GM23338 (cell line): ENCODE data around the gene HADH. TPM values are rescaled to one million over a fixed set of nuclear protein-coding genes. Genes with fewer than 3 reads are reported as not detected.
A peak's percentile ranks its signal among the peaks of the same experiment; 100 is the strongest.

Source experiments
- ATAC-seq: fragments of 200-7000 bp; cut with Tn5 transposase; 3 replicates; pipeline ENCODE4 v1.9.1; 2020
- DNase-seq: peaks from one replicate; pipeline ENCODE4 v3.0.0-alpha.2; 2015; ENCODE audit warnings: low spot score
- H2AFZ ChIP-seq: fragments of 200-600 bp; sonication (generic); 2 replicates; pipeline ENCODE4 v1.8.0; 2016; ENCODE audit warnings: antibody characterized with exemption, mild to moderate bottlenecking, moderate library complexity
- H3F3A ChIP-seq: fragments of 200-600 bp; sonication (generic); replicated peaks from 2 replicates; pipeline ENCODE4 v1.8.0; 2017; ENCODE audit warnings: antibody characterized with exemption, mixed run types, low read depth
- H3K27ac ChIP-seq: fragments of 200-600 bp; sonication (generic); 2 replicates; pipeline ENCODE4 v1.6.1; 2016; ENCODE audit warnings: low read depth
- H3K27me3 ChIP-seq: fragments of 200-600 bp; sonication (generic); 2 replicates; pipeline ENCODE4 v1.8.0; 2016; ENCODE audit warnings: mild to moderate bottlenecking, mixed run types, moderate library complexity; ENCODE audit not compliant: insufficient read depth
- H3K36me3 ChIP-seq: fragments of 200-600 bp; sonication (generic); 2 replicates; pipeline ENCODE4 v1.8.0; 2016; ENCODE audit warnings: mild to moderate bottlenecking; ENCODE audit not compliant: insufficient read depth
- H3K4me1 ChIP-seq: fragments of 200-600 bp; sonication (generic); 2 replicates; pipeline ENCODE4 v1.8.0; 2016; ENCODE audit warnings: mild to moderate bottlenecking, moderate library complexity; ENCODE audit not compliant: insufficient read depth
- H3K4me2 ChIP-seq: fragments of 200-600 bp; sonication (generic); 2 replicates; pipeline ENCODE4 v1.7.1; 2017; ENCODE audit warnings: mixed run types
- H3K4me3 ChIP-seq: fragments of 200-600 bp; sonication (generic); 2 replicates; pipeline ENCODE4 v1.6.1; 2016; ENCODE audit warnings: mixed run types
- H3K79me2 ChIP-seq: fragments of 200-600 bp; sonication (generic); replicated peaks from 2 replicates; pipeline ENCODE4 v1.8.0; 2017; ENCODE audit warnings: mild to moderate bottlenecking; ENCODE audit not compliant: insufficient read depth
- H3K9me2 ChIP-seq: fragments of 200-600 bp; sonication (generic); 2 replicates; pipeline ENCODE4 v1.8.0; 2017; ENCODE audit not compliant: insufficient read depth
- H4K20me1 ChIP-seq: fragments of 200-600 bp; sonication (generic); replicated peaks from 2 replicates; pipeline ENCODE4 v1.8.0; 2017; ENCODE audit warnings: mild to moderate bottlenecking; ENCODE audit not compliant: insufficient read depth
- H3K27ac Mint-ChIP-seq: 2 replicates; pipeline ENCODE4 v1.8.0; 2020; ENCODE audit warnings: inconsistent platforms, mild to moderate bottlenecking, moderate library complexity, mixed read lengths
- H3K27me3 Mint-ChIP-seq: 3 replicates; pipeline ENCODE4 v1.8.0; 2022; ENCODE audit warnings: low read depth, mild to moderate bottlenecking, moderate library complexity, mixed read lengths, inconsistent platforms; ENCODE audit not compliant: insufficient read depth, poor library complexity
- H3K36me3 Mint-ChIP-seq: 3 replicates; pipeline ENCODE4 v1.8.0; 2021; ENCODE audit warnings: low read depth, mild to moderate bottlenecking, inconsistent platforms, moderate library complexity, mixed read lengths
- H3K4me1 Mint-ChIP-seq: 3 replicates; pipeline ENCODE4 v1.8.0; 2020; ENCODE audit warnings: mild to moderate bottlenecking, inconsistent platforms, mixed read lengths
- H3K4me3 Mint-ChIP-seq: 3 replicates; pipeline ENCODE4 v1.8.0; 2021; ENCODE audit warnings: moderate library complexity, mild to moderate bottlenecking, inconsistent platforms, mixed read lengths
- H3K9me3 Mint-ChIP-seq: 3 replicates; pipeline ENCODE4 v1.8.0; 2020; ENCODE audit warnings: moderate library complexity, mild to moderate bottlenecking, inconsistent platforms, mixed read lengths
- CREB1 ChIP-seq: fragments of 250-450 bp; sonication (Bioruptor Pico); IDR thresholded peaks from 2 replicates; pipeline ENCODE4 v1.5.0; 2020; ENCODE audit warnings: low read depth, mild to moderate bottlenecking, moderate library complexity
- CTCF ChIP-seq, 2 experiments: fragments of 200-600 bp in 1 of 2; sonication (generic) in 1 of 2; conservative IDR thresholded peaks; 2 replicates each; pipeline versions ENCODE4 v1.5.1 to v1.6.1; 2016 to 2017; ENCODE audit warnings: antibody characterized with exemption in 2 of 2, low read depth in 2 of 2, mild to moderate bottlenecking in 2 of 2, moderate library complexity in 1 of 2
- POLR2AphosphoS5 ChIP-seq: IDR thresholded peaks from 2 replicates; pipeline ENCODE4 v1.6.1; 2016; ENCODE audit warnings: antibody characterized with exemption, low read depth
- REST ChIP-seq: IDR thresholded peaks from one replicate; pipeline ENCODE4 v1.6.1; 2018; ENCODE audit warnings: antibody characterized with exemption; ENCODE audit not compliant: unreplicated experiment
- ZNF114 ChIP-seq: fragments of 250-450 bp; sonication (Bioruptor Pico); IDR thresholded peaks from 2 replicates; pipeline ENCODE4 v1.5.0; 2020; ENCODE audit warnings: mild to moderate bottlenecking, moderate library complexity
- long read RNA-seq: library from polyadenylated mRNA; unstranded; transcript quantifications from one replicate; pipeline ENCODE4 v2.0.0, GENCODE V29; 2020; ENCODE audit not compliant: unreplicated experiment
- polyA plus RNA-seq: library from polyadenylated mRNA; unstranded; fragments of >200 nt; fragmentation: Nextera tagmentation; extraction: Ambion mirVana; gene quantifications from 2 replicates; pipeline ENCODE4 v1.2.1, GENCODE V29; 2016
- total RNA-seq: library from RNA; depleted of rRNA; stranded (reverse); fragments of >200 nt; shearing (Covaris generic); gene quantifications from 2 replicates; pipeline ENCODE4 v1.2.3, GENCODE V29; 2014; rRNA removed
- TF ChIP-seq, protein P1 (sequence below): IDR thresholded peaks from 2 replicates; pipeline ENCODE4 v1.6.1; 2016; ENCODE audit warnings: antibody characterized with exemption

HADH gene
- 37.7 and 39.1 TPM in 2 replicates for total RNA-seq
- 37.9 and 39.2 TPM in 2 replicates for polyA plus RNA-seq
- long read RNA-seq, transcript HADH-201 (8 exons, 1,912 nt), result major isoform, 65 of 72 reads
- long read RNA-seq, partial matches to known transcripts, result 2 of 72 reads
- long read RNA-seq, other reads (novel, unspliced or antisense), result 2 of 72 reads

GRCh38 chr4:107989537-107990386 is at the start of gene HADH:
HADH (plus strand) TSS chr4:107989889; CDS start chr4:107989933, 44 bp downstream.
- H3K4me2 ChIP-seq, result peak within 1 kb of the TSS; percentile 92

More at GRCh38 chr4:107989537-107990386, at the start of gene HADH:
- TF ChIP-seq, protein P1, sequence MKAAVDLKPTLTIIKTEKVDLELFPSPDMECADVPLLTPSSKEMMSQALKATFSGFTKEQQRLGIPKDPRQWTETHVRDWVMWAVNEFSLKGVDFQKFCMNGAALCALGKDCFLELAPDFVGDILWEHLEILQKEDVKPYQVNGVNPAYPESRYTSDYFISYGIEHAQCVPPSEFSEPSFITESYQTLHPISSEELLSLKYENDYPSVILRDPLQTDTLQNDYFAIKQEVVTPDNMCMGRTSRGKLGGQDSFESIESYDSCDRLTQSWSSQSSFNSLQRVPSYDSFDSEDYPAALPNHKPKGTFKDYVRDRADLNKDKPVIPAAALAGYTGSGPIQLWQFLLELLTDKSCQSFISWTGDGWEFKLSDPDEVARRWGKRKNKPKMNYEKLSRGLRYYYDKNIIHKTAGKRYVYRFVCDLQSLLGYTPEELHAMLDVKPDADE, result no peak
- TF ChIP-seq ZNF114 (no peak), POLR2AphosphoS5 (peak; percentile 86), CREB1 (CRISPR knock-in tag) (peak; percentile 91), REST (no peak), CTCF (conservative IDR thresholded peaks at IDR 0.05; ENCODE audit: low read depth in 2 of 2) (no peak)
- H3K36me3 Mint-ChIP-seq, result no peaks in the 10 kb centered on the region
- peaks cover 26% of the 10 kb centered on the region for H4K20me1 ChIP-seq
- H3F3A ChIP-seq, result no peaks in the 10 kb centered on the region
- peaks cover 48% of the 10 kb centered on the region for H3K79me2 ChIP-seq
- peak; percentile 89 for DNase-seq
- H3K9me2 ChIP-seq, result no peaks in the 10 kb centered on the region; the same call in 1 of the 2 replicates
- no peaks in the 10 kb centered on the region for H3K9me3 Mint-ChIP-seq
- peaks cover 5% of the 10 kb centered on the region for H3K27me3 ChIP-seq
- peak within 1 kb of the TSS; percentile 96 for H2AFZ ChIP-seq
- H3K27ac ChIP-seq, result no peak within 1 kb of the TSS
- peak within 1 kb of the TSS; percentile 88 for H3K4me3 ChIP-seq
- H3K27me3 Mint-ChIP-seq, result no peaks in the 10 kb centered on the region
- H3K4me1 ChIP-seq, result peaks cover 27% of the 10 kb centered on the region
- H3K27ac Mint-ChIP-seq, result peak within 1 kb of the TSS; percentile 92
- ATAC-seq, result peak; percentile 97
- H3K4me1 Mint-ChIP-seq, result peaks cover 40% of the 10 kb centered on the region
- H3K4me3 Mint-ChIP-seq, result peak within 1 kb of the TSS; percentile 91
- H3K36me3 ChIP-seq, result no peaks in the 10 kb centered on the region
